VCaP (cell line): ENCODE measurements around the gene NKAPD1.

Experiments
- H3K27ac ChIP-seq: fragments of 450-650 bp; 2 replicates; pipeline ENCODE4 v1.5.1; 2017
- CTCF ChIP-seq: fragments of 450-650 bp; conservative IDR thresholded peaks from 2 replicates; pipeline ENCODE4 v1.5.1; 2017; ENCODE audit warnings: mild to moderate bottlenecking, moderate library complexity

NKAPD1 gene

GRCh38 chr11:112097734-112098528, 23.8 kb downstream of the NKAPD1 start:
- TF ChIP-seq CTCF: no peak
- H3K27ac ChIP-seq: no peak overlapping the region

GRCh38 chr11:112100462-112100861, 26.4 kb downstream of the NKAPD1 start:
- no peak overlapping the region for H3K27ac ChIP-seq
- TF ChIP-seq CTCF: no peak

- H3K27ac ChIP-seq: no peak overlapping the region
- TF ChIP-seq CTCF: no peak
These were observed 29.3 kb downstream of the NKAPD1 start for GRCh38 chr11:112103446-112103845.

- TF ChIP-seq CTCF: no peak
- H3K27ac ChIP-seq: no peak overlapping the region
These were observed 32.0 kb downstream of the NKAPD1 start for GRCh38 chr11:112106070-112106469.

GRCh38 chr11:112113539-112114457, 39.7 kb downstream of the NKAPD1 start:
- no peak overlapping the region for H3K27ac ChIP-seq

GRCh38 chr11:112114460-112114859, 40.4 kb downstream of the NKAPD1 start:
- no peak for TF ChIP-seq CTCF
- no peak overlapping the region for H3K27ac ChIP-seq

More at GRCh38 chr11:112113539-112114457, 39.7 kb downstream of the NKAPD1 start:
- peak; percentile 77 for TF ChIP-seq CTCF

GRCh38 chr11:112115386-112115785, 41.3 kb downstream of the NKAPD1 start:
- no peak overlapping the region for H3K27ac ChIP-seq

More at GRCh38 chr11:112115386-112115785, 41.3 kb downstream of the NKAPD1 start:
- TF ChIP-seq CTCF: no peak
